PFSK-1 (cell line): Measurements from ENCODE around the gene OPCML.

ENCODE experiments used
- POLR2AphosphoS5 ChIP-seq: IDR thresholded peaks from 2 replicates; pipeline ENCODE4 v1.6.1; 2012; ENCODE audit warnings: low read depth, mild to moderate bottlenecking, control low read depth, low read length, moderate library complexity
- SIN3A ChIP-seq: IDR thresholded peaks from 2 replicates; pipeline ENCODE4 v1.6.1; 2012; ENCODE audit warnings: mild to moderate bottlenecking, low read length, moderate library complexity, borderline replicate concordance; ENCODE audit not compliant: insufficient read depth
- TAF1 ChIP-seq: IDR thresholded peaks from 2 replicates; pipeline ENCODE4 v1.6.1; 2012; ENCODE audit warnings: low read length, control low read depth, borderline replicate concordance; ENCODE audit not compliant: insufficient read depth
- TF ChIP-seq, protein P1 (sequence below), 2 experiments: IDR thresholded peaks; 2 replicates each; pipeline versions ENCODE4 v1.6.1 to v1.8.0; 2011 to 2012; ENCODE audit warnings: low read depth in 2 of 2, low read length in 2 of 2, control low read depth in 1 of 2, inconsistent platforms in 1 of 2, mild to moderate bottlenecking in 1 of 2, moderate library complexity in 1 of 2; ENCODE audit not compliant: insufficient read depth in 1 of 2

- TF ChIP-seq SIN3A (no peak), POLR2AphosphoS5 (no peak), TAF1 (no peak)
- TF ChIP-seq, protein P1, sequence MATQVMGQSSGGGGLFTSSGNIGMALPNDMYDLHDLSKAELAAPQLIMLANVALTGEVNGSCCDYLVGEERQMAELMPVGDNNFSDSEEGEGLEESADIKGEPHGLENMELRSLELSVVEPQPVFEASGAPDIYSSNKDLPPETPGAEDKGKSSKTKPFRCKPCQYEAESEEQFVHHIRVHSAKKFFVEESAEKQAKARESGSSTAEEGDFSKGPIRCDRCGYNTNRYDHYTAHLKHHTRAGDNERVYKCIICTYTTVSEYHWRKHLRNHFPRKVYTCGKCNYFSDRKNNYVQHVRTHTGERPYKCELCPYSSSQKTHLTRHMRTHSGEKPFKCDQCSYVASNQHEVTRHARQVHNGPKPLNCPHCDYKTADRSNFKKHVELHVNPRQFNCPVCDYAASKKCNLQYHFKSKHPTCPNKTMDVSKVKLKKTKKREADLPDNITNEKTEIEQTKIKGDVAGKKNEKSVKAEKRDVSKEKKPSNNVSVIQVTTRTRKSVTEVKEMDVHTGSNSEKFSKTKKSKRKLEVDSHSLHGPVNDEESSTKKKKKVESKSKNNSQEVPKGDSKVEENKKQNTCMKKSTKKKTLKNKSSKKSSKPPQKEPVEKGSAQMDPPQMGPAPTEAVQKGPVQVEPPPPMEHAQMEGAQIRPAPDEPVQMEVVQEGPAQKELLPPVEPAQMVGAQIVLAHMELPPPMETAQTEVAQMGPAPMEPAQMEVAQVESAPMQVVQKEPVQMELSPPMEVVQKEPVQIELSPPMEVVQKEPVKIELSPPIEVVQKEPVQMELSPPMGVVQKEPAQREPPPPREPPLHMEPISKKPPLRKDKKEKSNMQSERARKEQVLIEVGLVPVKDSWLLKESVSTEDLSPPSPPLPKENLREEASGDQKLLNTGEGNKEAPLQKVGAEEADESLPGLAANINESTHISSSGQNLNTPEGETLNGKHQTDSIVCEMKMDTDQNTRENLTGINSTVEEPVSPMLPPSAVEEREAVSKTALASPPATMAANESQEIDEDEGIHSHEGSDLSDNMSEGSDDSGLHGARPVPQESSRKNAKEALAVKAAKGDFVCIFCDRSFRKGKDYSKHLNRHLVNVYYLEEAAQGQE (IDR thresholded peaks at IDR 0.05; ENCODE audit: insufficient read depth in 1 of 2, low read depth in 2 of 2, low read length in 2 of 2): no peak
Measured at GRCh38 chr11:133162227-133162626, 370.1 kb downstream of the OPCML start.
